Middle frontal gyrus (tissue), 1 donor: ENCODE results near the gene ABLIM3.

Experiments
- DNase-seq: peaks from one replicate; pipeline ENCODE4 v3.0.0-alpha.2; 2015; ENCODE audit warnings: low spot score; ENCODE audit errors: extremely low spot score

ABLIM3 gene

DNA sequence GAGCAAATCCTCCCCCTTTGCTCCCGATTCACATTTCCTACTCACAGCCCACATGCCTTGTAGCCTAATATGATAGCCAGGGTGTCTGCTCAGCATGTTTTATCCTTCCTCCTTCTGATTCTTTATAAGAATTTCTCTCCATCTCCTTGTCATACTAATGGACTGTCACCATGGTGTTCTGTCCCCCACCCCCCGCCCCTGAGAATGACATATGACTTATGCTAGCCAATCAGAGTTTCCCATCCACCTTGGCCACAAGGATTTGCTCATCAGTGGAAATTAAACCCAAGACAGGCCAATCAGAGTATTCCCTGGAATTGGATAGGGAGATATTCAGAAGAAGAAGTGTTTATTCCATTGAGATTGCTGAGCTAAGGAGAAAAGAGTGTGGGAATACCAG is 16.0 kb downstream of the ABLIM3 start:
- DNase-seq = no peak

DNA sequence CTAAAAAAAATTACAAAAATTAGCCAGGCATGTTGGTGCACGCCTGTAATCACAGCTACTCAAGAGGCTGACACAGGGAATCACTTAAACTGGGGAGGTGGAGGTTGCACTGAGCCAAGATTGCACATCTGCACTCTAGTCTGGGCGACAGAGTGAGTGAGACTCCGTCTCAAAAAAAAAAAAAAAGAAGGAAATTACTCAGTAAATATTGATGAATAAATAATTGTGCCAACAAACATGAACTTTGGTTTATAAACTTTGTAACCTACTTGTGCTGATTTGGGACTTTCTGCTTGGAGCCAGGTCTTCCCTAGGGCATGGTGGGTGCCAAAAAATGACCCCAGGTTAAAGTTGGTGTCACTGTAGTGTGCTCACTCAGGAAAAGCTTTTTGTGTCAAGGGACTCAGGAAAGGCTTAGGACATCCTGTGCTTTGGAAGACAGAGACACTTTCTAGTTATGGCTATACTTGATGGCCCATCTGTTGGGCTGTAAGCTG is 19.0 kb downstream of the ABLIM3 start:
- no peak for DNase-seq

DNA sequence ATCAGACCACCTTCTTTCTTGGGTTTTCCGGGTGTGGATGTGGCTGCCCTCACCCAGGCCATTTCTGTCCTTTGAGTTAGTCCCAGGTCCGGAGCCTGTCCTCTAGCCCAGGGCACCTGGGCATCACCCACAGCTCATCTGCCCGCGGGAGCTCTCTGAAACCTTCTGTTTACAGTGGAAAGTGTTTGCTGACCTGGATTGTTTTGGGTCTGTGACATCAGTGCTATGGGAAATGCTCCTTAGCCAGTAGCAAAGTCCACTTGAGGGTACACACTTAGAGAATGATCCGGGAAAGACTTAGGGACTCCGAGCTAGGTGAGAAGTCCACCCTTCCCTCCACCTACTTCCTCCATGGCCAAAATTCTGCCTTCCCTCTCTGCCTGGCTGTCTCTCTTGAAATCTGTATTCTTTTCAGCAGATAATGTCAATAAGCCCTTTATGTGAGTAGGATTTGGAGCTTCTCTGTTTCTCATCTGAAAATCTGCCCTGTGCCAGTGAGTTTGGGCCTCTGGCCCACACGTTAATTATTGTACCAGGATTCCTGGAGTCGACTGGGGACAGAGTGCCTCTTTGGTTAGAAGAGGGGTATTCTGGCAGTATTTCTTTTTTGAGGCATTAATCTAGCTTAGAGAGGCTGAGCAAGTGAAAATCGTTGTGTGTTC is 19.9 kb downstream of the ABLIM3 start:
- no peak for DNase-seq

DNA sequence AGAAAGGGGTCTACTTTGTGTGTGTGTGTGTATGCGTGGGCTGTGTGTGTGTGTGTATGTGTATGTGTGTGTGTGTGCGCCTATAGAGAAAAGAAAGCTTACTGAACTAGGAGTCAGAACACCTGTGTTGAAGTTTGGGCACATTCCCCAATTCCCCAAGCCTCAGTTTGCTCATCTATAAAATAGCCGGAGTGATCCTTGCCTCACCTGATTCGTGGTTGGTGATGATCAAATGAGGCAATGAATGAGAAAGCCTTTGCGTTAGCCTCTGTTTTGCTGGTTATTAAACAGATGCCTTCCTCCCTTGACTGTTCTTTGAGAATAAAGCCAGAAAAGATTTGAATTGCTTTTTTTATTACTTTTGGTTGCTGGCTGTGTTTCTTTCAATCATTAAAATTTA is 20.6 kb downstream of the ABLIM3 start:
- no peak for DNase-seq

GRCh38 chr5:149162401-149163084 is 21.2 kb downstream of the ABLIM3 start:
- no peak for DNase-seq

DNA sequence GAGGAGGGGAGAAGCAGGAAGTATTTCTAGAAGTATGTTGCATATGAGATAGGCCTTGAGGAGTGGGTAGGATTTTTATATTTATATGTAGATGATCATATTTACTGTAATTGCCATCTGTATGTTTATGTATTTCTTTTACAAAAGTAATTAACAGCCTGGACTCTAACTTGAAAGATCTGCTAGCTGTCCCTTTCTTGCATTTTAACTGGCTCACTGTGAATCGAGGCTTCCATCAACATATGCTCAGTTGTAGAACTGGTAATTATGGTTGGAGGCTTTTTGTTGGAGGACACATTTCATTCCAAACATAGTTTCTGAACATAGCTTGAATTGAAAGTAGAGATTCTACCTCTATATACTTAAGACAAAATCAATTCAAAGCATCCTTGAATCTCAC is 23.4 kb downstream of the ABLIM3 start:
- no peak for DNase-seq

GRCh38 chr5:149166128-149166527 is 24.8 kb downstream of the ABLIM3 start:
- no peak for DNase-seq

DNA sequence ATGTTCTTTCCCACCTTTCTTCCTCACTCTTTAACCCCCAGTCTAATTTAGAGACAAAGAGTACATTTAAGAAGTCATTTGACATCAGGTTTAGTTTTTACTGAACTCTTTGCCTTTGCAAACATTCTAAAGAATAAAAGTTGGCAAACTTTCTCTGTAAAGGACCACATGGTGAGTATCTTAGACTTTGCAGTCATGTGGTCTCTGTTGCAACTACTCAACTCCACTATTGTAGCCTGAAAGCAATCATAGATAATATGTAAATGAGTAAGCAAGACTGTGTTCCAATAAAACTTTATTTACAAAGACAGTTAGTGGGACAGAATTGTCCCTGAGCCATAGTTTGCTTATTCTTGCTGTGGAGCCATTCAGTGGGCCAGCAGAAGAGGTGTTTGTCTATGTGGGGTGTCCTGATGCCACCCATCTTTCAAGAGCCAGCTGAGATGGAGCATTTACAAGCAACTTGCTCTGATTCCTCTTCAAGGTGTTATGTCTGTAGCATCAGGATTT is 25.4 kb downstream of the ABLIM3 start:
- no peak for DNase-seq

DNA sequence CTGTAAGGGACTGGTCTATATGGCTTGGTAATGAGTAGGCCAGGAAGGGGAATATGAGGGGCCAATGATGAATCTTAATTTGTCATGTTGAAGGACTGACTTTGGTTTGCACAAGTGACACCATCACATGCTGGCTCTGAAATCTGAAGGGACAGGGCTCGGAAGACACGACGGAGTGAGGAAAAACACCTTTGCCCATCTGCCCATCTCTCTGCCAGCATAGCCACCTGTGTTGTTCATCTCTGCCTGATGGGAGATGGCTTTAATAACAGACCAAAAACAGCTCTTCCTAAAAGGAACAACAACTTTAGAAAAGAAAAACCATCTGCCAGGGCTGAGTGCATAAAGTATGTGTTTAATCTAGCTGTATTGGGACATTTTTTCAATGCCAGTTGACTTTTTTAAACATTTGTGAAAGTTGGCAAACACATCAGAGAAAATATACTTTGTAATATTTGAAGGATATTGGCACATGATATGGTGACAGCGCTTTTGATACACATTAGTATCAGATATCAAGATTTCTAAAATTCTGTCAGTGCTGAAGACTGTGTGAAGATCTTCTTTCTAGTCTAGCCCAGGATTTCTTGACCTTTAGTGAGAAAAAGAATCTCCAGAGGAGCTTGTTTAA is 27.1 kb downstream of the ABLIM3 start:
- DNase-seq = no peak

GRCh38 chr5:149170299-149170698 is 29.0 kb downstream of the ABLIM3 start:
- no peak for DNase-seq

DNA sequence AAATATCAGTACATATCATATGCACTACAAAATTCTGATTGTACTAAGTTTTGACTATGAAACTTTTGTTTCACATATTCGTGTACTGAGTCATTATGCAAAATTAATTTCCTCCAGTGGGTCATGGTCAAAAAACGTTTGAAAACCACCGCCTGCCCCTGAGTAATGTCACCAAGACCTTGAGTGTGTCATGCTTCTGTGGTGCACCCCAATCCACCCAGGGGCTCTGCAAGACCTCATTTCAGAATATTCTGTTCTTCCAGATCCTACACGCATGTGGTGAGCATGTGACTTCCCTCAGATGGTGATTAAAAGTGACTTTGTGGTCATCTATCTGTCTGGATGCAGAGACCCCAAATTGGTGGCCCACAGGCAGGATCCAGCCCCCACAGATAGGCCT is 31.0 kb downstream of the ABLIM3 start:
- DNase-seq = no peak

GRCh38 chr5:149172709-149173505 is 31.6 kb downstream of the ABLIM3 start:
- no peak for DNase-seq

DNA sequence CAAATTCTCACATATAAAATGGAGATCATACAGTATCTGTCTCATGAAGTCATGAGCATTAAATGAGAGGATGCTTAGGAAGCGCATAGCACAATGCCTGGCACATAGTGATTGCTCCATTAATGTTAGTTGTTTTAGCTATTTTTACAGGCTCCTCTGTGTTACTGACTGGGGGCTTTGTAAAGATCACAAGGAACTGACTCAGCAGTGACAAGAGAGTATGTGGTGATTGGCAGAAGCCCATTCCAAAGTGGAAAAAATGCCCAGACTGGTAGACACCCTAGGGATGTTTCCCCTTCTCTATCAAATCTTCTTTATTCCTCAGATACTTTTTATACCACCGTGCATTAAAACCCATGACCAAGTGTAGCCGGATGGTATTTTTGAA is 33.5 kb downstream of the ABLIM3 start:
- DNase-seq = no peak

DNA sequence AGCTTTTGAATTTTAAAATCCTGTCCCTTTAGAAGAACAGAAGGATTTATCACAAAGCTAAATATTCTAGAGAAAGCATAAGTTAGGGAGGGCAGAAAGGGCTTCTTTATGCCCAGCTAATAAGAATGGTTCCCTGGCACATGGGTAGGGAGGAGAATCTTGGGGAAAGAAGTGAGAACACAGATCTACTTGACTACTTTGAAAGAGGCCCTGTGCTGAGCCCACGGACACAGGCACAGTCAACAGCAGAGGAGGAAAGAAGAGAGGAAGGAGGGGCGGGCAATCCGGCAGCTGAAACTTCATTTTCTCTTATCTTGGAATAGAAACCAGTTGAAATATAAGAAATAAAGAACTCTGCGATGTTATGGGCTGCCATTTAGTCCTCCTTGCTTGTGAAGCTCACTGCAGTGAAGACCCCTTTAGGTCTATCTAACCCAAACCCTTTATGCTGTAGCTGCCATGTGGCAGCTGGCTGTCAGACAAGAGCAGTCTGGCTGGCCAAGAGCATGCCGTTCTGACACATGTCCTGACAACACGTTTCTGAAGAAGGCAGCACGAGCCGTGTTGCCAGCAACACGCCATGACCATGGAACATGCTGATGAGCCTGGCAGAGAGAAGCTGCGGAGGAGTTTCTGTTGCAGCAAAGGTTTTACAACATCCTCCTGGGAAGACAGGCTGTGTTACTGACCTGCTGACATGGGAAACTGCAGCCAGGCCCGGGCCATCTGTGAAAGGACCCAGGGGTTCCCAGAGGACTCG is 34.2 kb downstream of the ABLIM3 start:
- DNase-seq = no peak

GRCh38 chr5:149177339-149177843 is 36.1 kb downstream of the ABLIM3 start:
- DNase-seq = no peak

DNA sequence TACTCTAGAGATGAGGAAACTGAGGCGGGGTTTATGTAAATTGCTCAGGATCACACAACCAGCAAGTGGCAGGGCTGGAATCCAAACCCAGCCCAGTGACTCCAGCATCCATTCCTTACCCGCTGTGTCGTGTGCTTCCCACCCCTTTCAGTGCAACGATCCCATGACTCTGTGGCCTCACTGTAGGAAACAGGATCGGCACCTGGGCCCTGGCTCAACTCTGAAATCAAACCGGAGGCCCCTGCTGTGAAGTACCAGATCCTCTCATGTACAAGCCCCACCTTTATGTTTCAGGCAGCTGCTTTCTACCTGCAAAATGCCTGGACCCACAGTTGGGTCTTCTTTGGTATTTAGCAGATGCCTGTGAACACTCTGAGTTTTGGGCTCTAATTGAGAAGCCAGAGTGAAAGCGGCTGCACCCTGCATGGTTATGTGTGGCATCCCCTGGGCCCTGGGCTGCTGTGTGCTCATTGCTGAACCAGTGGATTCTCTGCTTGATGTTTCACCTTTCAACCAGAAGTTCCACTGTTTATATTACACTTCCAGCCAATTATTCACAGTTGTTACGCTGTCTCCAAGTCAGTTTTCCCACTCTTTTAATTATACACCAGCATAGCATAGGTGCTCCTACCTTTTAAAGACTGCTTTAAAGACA is 36.7 kb downstream of the ABLIM3 start:
- no peak for DNase-seq

GRCh38 chr5:149181732-149182131 is 40.4 kb downstream of the ABLIM3 start:
- no peak for DNase-seq

DNA sequence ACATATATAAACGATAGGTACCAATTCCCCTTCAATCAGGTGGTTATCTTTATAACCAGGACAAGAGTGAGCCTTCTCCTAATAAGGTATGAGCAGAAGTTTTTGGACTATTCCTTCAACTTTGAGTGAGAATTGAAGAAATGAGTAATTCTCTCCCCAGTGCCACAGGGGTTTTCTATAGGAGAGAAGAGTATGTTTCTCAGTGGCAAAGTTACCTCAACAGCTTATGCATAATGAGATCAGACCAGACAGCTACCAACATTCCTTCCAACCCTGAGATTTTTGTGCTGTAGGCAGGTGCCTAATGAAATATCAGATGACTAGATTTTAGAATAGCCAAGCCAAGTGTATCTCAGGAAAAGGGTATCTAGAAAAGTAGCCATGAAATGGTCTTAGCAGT is 40.9 kb downstream of the ABLIM3 start:
- DNase-seq = no peak

- no peak for DNase-seq
These were observed 43.8 kb downstream of the ABLIM3 start for GRCh38 chr5:149185067-149185466.

- no peak for DNase-seq
These were observed 45.2 kb downstream of the ABLIM3 start for GRCh38 chr5:149186506-149186905.
